ENCODE data around the gene VSNL1.

Gene VSNL1

DNA sequence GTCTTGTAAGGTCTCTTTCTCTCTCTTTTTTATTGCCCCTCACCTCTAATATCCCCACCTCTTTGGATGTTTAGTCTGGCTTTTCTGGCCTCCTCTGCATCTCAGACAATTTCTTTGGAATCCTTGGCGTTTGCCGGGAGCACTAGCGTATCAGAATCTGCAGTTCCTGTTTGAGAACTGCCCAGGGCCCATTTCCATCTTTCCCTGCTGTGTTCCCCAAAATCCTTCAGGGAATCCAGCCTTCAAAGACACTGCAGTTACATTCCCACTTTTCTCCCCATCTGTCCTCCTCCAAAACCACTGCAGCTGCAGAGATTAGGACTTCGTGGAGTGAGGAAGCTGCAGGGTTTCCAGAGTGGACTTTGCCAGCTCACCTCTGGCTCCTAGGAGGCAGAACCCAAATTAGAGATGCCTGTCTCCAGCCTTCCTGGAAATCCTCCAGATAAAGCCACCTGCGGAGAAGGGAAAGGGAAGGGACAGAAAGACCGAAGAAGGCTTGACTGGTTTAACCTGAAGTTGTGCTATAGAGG, 2.7 kb downstream of the VSNL1 start:
- H3K27ac ChIP-seq, result no peak overlapping the region
- TF ChIP-seq CTCF (conservative IDR thresholded peaks at IDR 0.05), result no peak

- H3K27ac ChIP-seq, result no peak overlapping the region
- no peak for TF ChIP-seq CTCF (conservative IDR thresholded peaks at IDR 0.05)
These were observed 3.4 kb downstream of the VSNL1 start for GRCh38 chr2:17543848-17544247.

- H3K27ac ChIP-seq, result no peak overlapping the region
These were observed 3.8 kb downstream of the VSNL1 start for GRCh38 chr2:17544256-17544655.

DNA sequence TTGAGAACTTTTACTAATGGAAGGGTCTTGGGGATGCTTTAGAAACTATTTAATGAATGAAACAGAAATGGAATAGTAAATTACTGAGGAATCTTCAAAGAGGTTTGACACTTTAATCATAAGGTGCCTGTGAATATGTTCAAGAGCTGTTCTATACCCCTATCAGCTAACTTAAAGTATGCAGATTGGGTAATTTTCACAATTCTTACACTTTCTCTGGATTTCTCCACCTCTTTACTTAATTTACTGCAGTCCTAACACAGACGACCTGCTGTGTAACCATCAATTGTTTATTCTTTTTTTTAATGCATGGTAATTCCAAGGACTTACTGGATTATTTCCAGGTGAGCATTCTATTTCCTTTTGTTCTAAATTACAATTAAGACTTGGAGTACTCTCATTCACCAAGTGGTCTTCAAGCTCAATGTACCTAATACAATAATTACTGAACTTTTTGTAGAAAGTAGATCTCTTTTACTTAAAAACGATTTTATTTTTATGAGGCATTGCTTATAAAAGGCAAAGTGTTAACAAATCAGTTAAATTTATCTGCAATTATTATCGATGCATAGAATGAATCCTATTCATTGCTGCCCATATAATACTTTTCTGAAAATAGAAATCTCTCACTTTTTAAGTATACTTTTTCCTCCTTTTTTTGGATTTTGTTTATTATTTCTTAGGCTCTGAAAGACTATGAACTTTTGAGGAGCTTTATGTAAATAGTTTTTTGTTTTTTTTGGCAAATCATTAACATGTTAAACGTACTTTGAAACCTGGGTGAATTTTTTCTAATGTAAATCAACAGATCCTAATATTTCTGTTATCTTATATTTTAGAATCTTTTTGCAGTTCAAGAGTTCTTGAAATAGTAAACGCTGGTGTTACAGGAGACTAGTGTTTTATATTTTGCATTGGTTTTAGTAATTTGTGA, 5.5 kb downstream of the VSNL1 start:
- no peak for TF ChIP-seq CTCF (conservative IDR thresholded peaks at IDR 0.05)
- no peak overlapping the region for H3K27ac ChIP-seq

More at GRCh38 chr2:17544256-17544655, 3.8 kb downstream of the VSNL1 start:
- TF ChIP-seq CTCF (conservative IDR thresholded peaks at IDR 0.05), result no peak

- no peak overlapping the region for H3K27ac ChIP-seq
- no peak for TF ChIP-seq CTCF (conservative IDR thresholded peaks at IDR 0.05)
These were observed 6.7 kb downstream of the VSNL1 start for GRCh38 chr2:17547237-17547636.

DNA sequence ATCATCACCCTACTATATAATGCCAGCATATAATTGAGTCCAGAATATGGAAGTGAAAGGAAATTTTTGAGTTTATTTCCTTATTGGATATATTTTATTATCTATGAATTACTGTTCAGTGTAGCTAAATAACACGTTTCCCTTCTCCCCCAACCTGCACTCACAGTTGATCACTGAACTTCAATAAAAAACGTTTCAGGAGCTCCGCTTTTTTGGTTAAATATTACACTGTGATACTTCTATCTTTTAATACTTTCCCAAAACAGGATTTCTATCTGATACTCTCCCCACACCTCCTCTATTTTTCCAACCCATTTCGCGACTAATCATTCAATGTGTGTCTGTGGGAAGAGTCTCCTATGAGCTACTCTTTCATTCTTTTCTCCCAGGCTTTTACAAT, 7.2 kb downstream of the VSNL1 start:
- no peak overlapping the region for H3K27ac ChIP-seq
- no peak for TF ChIP-seq CTCF (conservative IDR thresholded peaks at IDR 0.05)

DNA sequence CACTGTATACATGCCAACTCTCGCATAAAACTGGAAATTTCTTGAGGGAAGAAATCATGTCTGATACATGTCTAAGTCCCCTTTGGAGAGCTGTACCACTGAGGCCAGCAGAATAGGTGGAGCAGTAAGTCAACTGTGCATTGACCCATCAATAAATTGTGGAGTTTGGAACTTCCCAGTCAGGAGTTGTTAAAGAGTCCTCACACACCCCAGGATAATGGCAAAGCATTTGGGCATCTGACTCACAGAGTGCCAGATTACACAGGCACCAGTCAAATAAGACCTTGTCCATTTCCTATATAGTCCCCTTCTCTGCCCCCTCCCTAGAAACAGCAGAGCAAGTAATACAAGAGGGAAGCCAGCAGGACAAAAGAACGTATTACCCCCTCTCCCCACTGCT, 10.4 kb downstream of the VSNL1 start:
- H3K27ac ChIP-seq, result no peak overlapping the region
- TF ChIP-seq CTCF (conservative IDR thresholded peaks at IDR 0.05), result no peak
